ENCODE measurements around the gene NOC4L. TPM values are rescaled to one million over a fixed set of nuclear protein-coding genes. Genes with fewer than 3 reads are reported as not detected.

The NOC4L gene
- total and polyA plus RNA-seq, 11 donors: 7.9 to 21.1 (median 10.3) TPM

DNA sequence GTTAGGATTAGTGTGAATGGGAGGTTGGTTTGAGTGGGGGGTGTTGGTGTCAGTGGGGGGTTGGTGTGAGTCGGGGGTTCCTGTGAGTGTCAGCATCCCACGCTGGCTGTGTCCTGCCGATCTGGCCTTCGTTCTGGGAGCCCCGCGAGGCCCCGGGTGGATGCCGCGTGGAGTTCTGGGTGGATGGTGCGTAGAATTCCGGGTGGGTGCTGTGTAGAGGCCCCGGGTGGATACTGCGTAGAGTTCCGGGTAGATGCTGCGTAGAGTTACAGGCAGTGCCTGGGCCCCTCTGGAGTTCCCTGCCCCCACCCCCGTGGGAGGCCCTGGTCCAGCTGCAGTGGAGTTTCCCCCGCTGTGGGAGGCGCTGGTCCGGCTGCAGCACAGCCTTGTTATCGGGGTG, 8.7 kb downstream of the NOC4L start:
- 89 to 95% (median 92%) methylated on average over 19 to 20 of the region's 20 CpGs for WGBS, 4 donors
- no peaks in the 10 kb centered on the region for H3K27me3 ChIP-seq
- intact Hi-C loops (cut with DNase I): loop anchor here in 8 of 10 donors (5.0 to 10.0 kb wide), 6 partner anchors 262 to 792 kb away; partner anchors contain the start of genes P2RX2 (in 4 of the 8) and LRCOL1 (in 3 of the 8)
- H3K27ac ChIP-seq: no peak overlapping the region
- H3K36me3 ChIP-seq: peaks cover 0 to 26% (median 4%) of the 10 kb centered on the region in 9 donors
- DNase-seq: peak in 2 of 5 donors; percentile 18 to 46
- TF ChIP-seq, protein P1, sequence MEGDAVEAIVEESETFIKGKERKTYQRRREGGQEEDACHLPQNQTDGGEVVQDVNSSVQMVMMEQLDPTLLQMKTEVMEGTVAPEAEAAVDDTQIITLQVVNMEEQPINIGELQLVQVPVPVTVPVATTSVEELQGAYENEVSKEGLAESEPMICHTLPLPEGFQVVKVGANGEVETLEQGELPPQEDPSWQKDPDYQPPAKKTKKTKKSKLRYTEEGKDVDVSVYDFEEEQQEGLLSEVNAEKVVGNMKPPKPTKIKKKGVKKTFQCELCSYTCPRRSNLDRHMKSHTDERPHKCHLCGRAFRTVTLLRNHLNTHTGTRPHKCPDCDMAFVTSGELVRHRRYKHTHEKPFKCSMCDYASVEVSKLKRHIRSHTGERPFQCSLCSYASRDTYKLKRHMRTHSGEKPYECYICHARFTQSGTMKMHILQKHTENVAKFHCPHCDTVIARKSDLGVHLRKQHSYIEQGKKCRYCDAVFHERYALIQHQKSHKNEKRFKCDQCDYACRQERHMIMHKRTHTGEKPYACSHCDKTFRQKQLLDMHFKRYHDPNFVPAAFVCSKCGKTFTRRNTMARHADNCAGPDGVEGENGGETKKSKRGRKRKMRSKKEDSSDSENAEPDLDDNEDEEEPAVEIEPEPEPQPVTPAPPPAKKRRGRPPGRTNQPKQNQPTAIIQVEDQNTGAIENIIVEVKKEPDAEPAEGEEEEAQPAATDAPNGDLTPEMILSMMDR (IDR thresholded peaks at IDR 0.05): no peak
- TF ChIP-seq POLR2A (IDR thresholded peaks at IDR 0.05): no peak
- no peaks in the 10 kb centered on the region for H3K9me3 ChIP-seq
- no peak for ATAC-seq
- peaks cover 0 to 12% (median 4%) of the 10 kb centered on the region in 12 donors for H3K4me1 ChIP-seq
- no peak overlapping the region for H3K4me3 ChIP-seq

DNA sequence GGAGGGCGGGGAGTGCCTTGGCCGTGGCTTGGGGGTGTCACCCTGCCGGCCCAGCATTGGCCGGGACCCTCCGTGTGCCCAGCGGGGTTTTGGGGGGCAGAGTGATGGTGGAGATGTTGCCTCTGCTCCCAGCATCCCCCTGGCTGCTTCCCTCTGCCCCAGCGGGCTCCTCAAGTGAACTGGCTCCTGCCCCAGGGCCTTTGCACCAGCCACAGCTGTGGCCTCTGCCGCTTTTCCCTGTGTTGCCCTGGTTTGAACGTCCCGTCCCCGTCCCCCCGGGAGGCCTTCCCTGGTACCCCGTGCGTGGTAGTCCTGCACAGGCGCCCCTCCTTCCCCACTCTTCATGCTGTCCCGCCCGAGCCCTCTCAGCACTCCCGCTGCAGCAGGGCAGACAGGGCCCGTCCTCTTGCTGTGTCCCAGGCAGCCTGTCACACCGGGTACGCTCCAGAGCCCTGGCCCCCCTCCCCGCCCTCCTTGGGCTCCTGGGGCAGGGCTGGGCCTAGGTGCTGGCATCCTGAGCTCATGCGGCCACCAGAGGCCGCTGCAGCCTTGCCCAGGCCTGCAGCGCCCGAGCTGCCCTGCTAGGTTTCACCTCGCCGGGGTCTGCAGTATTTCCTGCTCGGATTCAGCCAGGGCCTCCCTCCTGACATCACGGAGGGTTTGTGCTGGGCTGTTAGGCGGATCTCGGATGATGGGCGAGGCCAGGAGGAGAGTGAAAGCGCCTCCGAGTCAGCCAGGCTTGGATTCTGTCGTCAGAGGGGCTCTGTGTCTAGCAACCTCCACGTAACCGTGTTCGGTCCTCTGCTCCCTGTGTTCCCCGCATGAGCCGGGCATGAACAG, 9.5 kb downstream of the NOC4L start:
- WGBS, 4 donors: 36 to 51% (median 38%) methylated on average over 24 to 41 of the region's 41 CpGs
- peak; percentile 45 to 83 (median 58) for DNase-seq
- Histone ChIP-seq H3K9me3 (no peaks in the 10 kb centered on the region), H3K4me1 (peaks cover 0 to 12% (median 4%) of the 10 kb centered on the region in 12 donors), H3K36me3 (peaks cover 0 to 19% (median 4%) of the 10 kb centered on the region in 9 donors), H3K27me3 (no peaks in the 10 kb centered on the region), H3K27ac (no peak overlapping the region), H3K4me3 (peak overlapping the region in 10 of 12 donors; percentile 10 to 52 (median 30))
- ATAC-seq: peak; percentile 85 to 96 (median 90)
- no peak for TF ChIP-seq POLR2A (IDR thresholded peaks at IDR 0.05)
- TF ChIP-seq, protein P1 (IDR thresholded peaks at IDR 0.05): peak; percentile 84 to 94 (median 90)
- intact Hi-C loops (cut with DNase I): loop anchor here in 9 of 10 donors (2.0 to 10.0 kb wide), 11 partner anchors 63 to 791 kb away; partner anchors contain the start of genes P2RX2 (in 4 of the 9) and LRCOL1 (in 3 of the 9)

DNA sequence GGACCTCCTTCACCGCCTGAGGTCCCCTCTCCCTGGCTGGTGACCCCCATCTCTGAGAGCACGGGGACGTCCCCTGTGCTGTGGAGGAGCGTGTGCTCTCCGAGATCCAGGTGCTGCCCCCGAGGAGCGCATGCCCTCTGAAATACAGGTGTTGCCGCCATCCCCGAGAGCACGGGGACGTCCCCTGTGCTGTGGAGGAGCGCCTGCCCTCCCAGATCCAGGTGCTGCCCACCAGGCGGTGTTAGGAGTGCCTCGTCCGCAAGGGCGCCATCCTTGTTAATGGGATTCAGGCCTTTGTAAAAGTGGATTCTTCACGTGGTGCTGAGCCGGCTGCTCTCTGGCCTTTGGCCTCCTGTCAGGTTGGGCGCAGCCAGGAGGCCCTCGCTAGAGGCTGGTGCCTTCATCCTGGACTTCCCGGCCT, 10.1 kb downstream of the NOC4L start:
- WGBS, 4 donors: 28 to 71% (median 70%) methylated on average over 3 to 21 of the region's 21 CpGs
- no peaks in the 10 kb centered on the region for H3K9me3 ChIP-seq
- peak overlapping the region in 10 of 12 donors; percentile 10 to 52 (median 30) for H3K4me3 ChIP-seq
- DNase-seq: peak in 2 of 5 donors; percentile 20 to 22
- H3K4me1 ChIP-seq: peaks cover 0 to 12% (median 4%) of the 10 kb centered on the region in 12 donors
- ATAC-seq: peak in 2 of 4 donors; percentile 2 to 11
- H3K27me3 ChIP-seq: no peaks in the 10 kb centered on the region
- intact Hi-C loops (cut with DNase I): loop anchor here in 9 of 10 donors (2.0 to 10.0 kb wide), 11 partner anchors 62 to 790 kb away; partner anchors contain the start of genes P2RX2 (in 4 of the 9) and LRCOL1 (in 3 of the 9)
- TF ChIP-seq, protein P1 (IDR thresholded peaks at IDR 0.05): no peak
- no peak for TF ChIP-seq POLR2A (IDR thresholded peaks at IDR 0.05)
- no peak overlapping the region for H3K27ac ChIP-seq
- peaks cover 0 to 19% (median 4%) of the 10 kb centered on the region in 9 donors for H3K36me3 ChIP-seq
